Astrocyte of the spinal cord (primary cell): ENCODE data around the gene XXYLT1.

ENCODE experiments used
- DNase-seq: peaks from one replicate; pipeline ENCODE4 v3.0.0; 2011; ENCODE audit warnings: low read depth, low spot score
- H3K4me3 ChIP-seq: 2 replicates; pipeline ENCODE4 v1.5.1; 2011; ENCODE audit warnings: low read depth, mild to moderate bottlenecking, low read length, moderate library complexity
- in situ Hi-C: cut with HindIII; loops from 2 replicates; pipeline ENCODE4 v1.10.0; 2017; ENCODE audit warnings: low sequenced_read_pairs
- TF ChIP-seq, protein P1 (sequence below): IDR thresholded peaks from 2 replicates; pipeline ENCODE4 v1.5.1; 2012; ENCODE audit warnings: low read depth, mild to moderate bottlenecking, low read length, inconsistent platforms

XXYLT1 gene

DNA sequence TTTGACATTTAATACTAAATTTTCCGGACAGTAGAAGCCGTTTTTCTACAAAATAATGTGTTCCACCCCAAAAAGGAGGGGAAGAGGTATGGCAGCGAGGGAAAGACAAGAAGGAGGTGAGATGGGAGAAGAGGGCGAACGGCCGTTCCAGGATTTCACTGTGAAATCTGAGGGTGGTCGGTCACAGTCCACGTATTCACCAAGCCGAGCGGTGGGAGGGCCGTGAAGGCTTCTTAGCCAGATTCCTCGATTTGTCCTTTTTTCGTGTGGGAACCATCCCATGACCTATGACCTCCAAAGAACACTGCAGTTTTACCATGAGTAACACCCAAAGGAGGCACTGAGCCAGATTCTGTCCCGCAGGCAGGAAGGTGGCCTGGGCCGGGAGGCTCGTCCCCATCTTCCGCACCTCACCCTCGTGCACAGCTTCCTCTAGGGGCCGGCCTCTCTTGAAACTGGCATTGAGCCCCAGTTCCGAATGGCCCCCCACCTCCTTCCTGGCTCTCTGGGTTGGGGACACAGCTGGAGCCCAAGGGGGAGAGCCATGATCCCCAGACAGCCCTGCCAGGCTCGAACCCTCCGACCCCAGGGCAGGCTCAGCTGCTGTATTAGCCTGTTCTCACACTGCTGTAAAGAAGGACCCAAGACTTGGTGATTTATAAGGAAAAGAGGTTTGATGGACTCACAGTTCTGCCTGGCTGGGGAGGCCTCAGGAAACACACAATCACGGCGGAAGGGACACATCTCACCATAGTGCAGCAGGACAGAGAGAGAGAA is 23.7 kb downstream of the XXYLT1 start:
- no peak overlapping the region for H3K4me3 ChIP-seq
- in situ Hi-C loops, result no loop called here
- TF ChIP-seq, protein P1, sequence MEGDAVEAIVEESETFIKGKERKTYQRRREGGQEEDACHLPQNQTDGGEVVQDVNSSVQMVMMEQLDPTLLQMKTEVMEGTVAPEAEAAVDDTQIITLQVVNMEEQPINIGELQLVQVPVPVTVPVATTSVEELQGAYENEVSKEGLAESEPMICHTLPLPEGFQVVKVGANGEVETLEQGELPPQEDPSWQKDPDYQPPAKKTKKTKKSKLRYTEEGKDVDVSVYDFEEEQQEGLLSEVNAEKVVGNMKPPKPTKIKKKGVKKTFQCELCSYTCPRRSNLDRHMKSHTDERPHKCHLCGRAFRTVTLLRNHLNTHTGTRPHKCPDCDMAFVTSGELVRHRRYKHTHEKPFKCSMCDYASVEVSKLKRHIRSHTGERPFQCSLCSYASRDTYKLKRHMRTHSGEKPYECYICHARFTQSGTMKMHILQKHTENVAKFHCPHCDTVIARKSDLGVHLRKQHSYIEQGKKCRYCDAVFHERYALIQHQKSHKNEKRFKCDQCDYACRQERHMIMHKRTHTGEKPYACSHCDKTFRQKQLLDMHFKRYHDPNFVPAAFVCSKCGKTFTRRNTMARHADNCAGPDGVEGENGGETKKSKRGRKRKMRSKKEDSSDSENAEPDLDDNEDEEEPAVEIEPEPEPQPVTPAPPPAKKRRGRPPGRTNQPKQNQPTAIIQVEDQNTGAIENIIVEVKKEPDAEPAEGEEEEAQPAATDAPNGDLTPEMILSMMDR, result no peak
- DNase-seq, result no peak

DNA sequence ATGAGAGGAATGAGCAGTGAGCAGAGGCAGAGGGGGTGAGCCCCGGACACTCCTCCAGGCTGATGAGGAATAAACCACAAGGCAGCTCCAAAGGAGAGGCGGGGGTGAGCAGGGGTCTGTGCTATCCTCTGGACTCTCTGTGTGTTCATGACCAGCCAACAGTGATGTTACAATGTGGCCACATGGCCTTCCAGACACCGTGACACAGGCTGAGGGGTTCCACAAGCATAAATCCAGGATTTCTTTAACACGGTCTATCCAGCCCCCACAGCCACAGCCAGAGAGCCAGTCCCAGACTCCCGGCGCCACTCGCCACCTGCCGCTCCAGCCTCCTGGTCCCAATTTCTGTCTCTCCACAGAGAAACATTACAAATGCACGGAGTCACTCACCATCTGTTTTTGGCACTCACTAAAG is 24.4 kb downstream of the XXYLT1 start:
- TF ChIP-seq, protein P1, result no peak
- in situ Hi-C loops, result no loop called here
- no peak for DNase-seq
- no peak overlapping the region for H3K4me3 ChIP-seq

DNA sequence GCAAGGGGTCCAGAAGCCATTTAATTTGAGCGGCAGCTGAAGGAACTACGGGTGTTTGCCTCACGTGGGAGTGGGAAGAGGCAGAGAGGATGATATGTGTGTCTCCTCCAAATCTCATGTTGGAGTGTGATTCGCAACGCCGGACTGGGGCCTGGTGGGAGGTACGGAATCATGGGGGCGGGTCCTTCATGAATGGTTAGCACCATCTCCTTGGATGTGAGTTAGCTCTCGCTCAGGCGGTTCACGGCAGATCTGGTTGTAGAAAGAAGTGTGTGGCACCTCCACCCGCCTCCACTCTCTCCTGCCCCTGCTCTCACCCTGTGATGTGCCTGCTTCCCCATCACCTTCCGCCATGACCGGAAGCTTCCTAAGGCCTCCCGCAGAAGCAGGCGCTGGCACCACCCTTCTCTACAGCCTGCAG is 25.4 kb downstream of the XXYLT1 start:
- TF ChIP-seq, protein P1, result no peak
- H3K4me3 ChIP-seq, result no peak overlapping the region
- in situ Hi-C loops, result no loop called here
- no peak for DNase-seq

DNA sequence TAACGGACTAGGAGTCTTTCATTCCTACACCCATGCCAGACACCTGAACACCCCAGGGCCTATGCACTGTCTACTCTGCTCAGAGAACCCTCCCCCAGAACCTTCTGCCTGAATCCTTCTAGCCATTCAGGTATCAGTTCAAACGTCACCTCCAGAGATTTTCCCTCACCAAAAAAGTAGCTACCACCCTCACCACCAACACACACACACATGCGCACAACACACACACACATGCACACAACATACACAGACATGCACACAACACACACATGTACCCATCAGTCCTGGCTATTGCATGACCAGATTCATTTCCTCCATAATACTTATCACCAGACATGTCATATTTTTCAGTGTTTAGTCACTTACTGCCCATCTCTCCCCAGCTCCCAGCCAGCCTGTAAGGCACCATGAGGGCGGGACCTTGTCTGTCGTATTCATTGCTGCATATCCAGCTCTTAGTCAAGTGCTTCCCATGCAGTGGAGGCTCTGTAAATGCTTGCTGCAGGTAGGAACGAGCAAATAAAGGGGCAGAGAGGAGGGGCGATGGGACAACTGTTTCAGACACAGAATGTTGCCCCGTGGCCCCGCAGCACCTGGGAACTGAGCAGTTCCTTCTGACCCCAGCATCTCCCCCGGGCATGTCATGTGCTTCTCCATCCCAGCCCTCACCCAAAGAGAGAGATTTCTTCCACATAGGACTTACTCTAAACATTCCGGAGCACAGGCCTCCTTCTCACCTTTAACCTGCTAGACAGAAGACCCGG is 29.2 kb downstream of the XXYLT1 start:
- no peak overlapping the region for H3K4me3 ChIP-seq
- in situ Hi-C loops, result no loop called here
- TF ChIP-seq, protein P1, result no peak
- DNase-seq, result no peak

DNA sequence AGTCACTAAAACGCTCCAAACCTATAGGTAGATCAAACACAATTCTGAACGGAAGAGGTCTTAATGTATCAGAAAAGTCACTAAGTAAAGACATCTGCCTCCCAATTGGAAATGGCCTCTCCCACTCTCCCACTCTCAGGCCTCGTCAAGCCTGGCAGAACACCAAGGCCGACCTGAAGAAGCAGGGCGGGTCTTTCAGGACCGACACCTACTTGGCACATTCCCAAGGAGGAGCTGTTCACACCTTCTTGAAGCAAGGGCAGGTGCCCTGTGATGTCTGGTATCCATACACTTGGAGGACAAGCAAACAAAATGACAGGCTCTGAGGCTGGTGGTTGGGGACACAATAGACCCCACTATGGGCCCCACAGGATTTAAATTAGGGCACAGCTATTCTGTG is 30.0 kb downstream of the XXYLT1 start:
- TF ChIP-seq, protein P1, result no peak
- no peak for DNase-seq
- no peak overlapping the region for H3K4me3 ChIP-seq
- in situ Hi-C loops, result no loop called here

DNA sequence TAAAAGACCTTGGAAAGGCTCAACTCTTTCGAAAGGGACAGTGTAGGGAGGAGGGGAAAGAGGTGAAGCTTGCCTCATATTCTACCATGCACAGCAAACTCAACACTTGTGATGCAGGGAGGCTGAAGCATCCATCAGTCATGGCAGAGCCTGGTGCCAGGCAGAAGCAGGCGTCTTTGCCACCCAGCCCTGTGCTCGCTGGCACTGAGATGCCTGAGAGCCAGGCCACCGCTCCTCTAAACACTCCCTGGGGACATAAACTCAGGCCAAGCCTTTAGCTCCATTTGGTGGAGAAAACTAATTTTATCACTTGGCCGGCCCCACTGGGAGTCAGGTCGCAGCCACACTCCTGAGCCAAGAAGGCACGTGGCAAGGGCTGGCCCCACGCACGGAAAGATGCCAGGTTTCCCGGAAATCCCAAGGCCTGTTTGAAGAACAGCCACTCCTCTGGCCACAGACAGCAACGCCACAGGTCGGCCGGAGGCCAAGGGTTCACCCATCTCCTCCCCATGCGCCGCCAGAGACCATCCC is 30.7 kb downstream of the XXYLT1 start:
- TF ChIP-seq, protein P1, result no peak
- no peak for DNase-seq
- in situ Hi-C loops, result no loop called here
- no peak overlapping the region for H3K4me3 ChIP-seq
